GM12872 (cell line): ENCODE measurements around the gene ARMC3.

ENCODE experiments used
- CTCF ChIP-seq: IDR thresholded peaks from 3 replicates; pipeline ENCODE4 v1.5.1; 2011; ENCODE audit warnings: low read depth, mild to moderate bottlenecking, low read length, moderate library complexity; ENCODE audit not compliant: insufficient read depth

ARMC3 gene

GRCh38 chr10:22934726-22935125 lies 6.9 kb downstream of the ARMC3 start:
- no peak for TF ChIP-seq CTCF

DNA sequence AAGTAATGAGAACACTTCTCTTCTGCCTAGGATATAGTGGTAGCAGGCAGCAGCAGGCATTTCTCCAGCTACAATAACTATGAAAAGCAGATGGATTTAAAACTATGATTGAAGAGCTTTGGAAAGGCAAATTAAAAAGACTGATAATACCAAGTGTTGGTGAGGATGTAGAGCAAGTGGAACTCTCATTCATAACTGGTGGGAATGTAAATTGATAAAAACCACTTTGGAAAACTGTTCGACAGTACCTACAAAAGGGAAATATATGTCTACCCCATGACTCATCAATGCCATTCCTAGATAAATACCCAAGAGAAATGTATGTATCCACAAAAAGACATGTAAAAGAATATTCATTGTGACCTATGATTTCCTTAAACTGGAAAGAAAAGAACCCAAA lies 14.6 kb downstream of the ARMC3 start:
- TF ChIP-seq CTCF, result no peak

GRCh38 chr10:22945934-22946673 lies 18.3 kb downstream of the ARMC3 start:
- no peak for TF ChIP-seq CTCF

DNA sequence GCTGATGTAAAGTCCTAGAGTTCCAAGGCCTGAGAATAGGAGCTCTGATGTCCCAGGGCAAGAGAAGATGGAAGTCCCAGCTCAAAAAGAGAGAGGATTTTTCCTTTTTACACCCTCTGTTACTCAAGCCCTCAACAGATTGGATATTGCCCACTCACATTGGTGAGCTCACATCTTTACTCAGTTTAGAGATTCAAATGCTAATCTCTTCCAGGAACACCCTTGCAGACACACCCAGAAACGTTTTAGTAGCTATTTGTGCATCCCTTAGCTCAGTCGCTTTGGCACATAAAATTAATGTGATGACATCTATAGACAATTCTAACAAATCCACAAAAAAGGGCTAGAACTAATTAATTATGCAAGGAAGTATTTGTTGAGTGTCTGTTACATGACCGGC lies 27.1 kb downstream of the ARMC3 start:
- no peak for TF ChIP-seq CTCF

DNA sequence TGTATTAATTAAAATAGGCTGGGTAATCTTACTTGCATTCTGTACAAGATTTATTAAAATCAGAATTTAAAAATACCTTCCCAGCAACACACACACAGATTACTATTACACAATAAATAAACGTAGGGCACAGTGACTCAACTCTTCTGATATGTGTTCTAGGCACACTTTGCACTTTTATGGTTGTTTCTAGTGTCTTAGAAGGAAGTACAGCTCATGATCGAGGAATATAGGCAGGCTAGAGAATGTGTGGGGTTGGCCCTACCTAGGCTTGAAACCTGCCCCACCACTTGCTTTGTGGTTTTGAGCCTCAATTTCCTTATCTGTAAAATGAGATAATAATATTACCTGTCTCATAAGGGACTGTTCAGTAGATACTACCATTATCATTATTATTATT lies 30.5 kb downstream of the ARMC3 start:
- no peak for TF ChIP-seq CTCF

DNA sequence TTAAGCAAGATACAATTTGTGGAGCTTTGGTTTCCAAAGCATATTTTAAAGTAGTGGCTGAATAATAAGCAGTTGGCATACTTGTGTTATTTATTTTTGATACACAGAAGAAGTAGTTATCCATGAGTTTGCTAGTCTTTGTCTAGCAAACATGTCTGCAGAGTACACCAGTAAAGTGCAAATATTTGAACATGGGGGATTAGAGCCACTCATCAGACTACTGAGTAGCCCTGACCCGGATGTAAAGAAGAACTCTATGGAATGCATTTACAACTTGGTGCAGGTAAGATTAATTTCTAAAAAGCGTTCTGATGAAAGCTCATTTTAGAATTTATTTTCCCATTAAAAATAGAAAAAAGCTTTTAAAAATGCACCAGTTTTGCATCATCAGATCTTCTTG lies 31.4 kb downstream of the ARMC3 start:
- TF ChIP-seq CTCF, result no peak

- no peak for TF ChIP-seq CTCF
Observed at GRCh38 chr10:22959950-22960349, 32.1 kb downstream of the ARMC3 start.
